ENCODE measurements around the gene ZNF20. TPM values are rescaled to one million over a fixed set of nuclear protein-coding genes. Genes with fewer than 3 reads are reported as not detected.

Gene ZNF20
- total and polyA plus RNA-seq, 7 experiments from 2014 or later, result 1.2 to 6.7 (median 4.4) TPM

DNA sequence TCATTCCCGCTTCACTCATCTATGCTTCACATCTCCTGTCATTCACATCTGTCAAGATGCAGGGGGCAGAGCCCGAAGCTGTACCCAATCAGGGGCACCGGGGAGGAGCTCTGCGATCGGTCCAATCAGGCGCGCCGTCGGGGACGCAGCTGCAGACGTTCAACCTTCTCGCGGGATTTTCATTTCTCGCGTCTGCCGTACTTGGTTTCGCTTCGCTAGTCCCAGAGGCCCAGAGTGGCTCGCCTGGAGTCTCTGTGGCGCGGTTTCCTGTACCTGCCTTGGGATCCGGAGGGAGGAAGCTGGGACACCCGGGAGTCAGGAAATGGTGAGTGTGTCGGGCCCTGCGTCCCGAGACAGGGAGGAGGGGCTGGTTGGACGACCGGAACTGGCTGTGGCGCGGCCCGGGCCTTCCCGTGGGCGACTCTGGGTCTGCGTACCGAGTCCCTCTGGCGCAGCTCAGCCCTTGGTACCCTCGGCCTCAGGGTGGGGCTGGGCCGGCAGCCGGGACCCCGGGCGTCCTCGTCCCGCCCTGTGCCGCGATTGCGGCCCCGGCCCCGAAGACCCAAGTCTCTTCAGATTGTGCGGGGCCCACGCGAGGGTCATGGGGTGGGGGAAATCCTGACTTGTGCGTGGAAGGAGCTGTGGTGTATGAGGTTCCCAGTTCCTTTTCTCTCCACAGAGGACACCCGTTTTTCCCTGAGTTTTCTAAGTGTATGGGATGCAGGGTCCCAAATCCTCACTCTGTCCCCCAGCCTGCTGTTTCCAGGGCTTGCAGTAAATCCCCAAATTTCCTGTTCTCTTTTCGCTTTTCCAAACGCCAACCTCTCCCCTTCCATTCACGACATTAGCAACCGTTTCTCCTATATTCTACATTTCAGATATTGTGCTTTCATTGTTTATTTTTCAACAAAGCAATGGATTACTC lies 23.0 kb upstream of the ZNF20 start, which contains the start of gene ZNF136:
Gene ZNF136 (plus strand): TSS at position 215 of the 925 bp plus-strand sequence. CDS start 108 bp downstream, at position 323.
- POLR2A ChIA-PET, result interaction anchor here (0.6 to 2.7 kb wide), 13 partner anchors 8 to 630 kb away, joined by 3 to 26 read pairs (median 4); partner anchors contain the start of genes ZNF20, ZNF44, ZNF490 and ZNF563
- peak; percentile 99 for ATAC-seq
- Mint-ChIP-seq H3K4me1 (peaks cover 28 to 64% (median 46%) of the 10 kb centered on the region in 7 donors), H3K27me3 (no peaks in the 10 kb centered on the region), H3K36me3 (peaks cover 0 to 24% (median 9%) of the 10 kb centered on the region in 5 donors), H3K4me3 (peak within 1 kb of the TSS; percentile 88 to 100 (median 98)), H3K9me3 (peaks cover 0 to 2% (median 0%) of the 10 kb centered on the region in 11 donors), H3K27ac (peak within 1 kb of the TSS; percentile 88 to 100 (median 98))
- Histone ChIP-seq H3K9me3 (ENCODE audit: control insufficient read depth in 2 of 3, low read length in 3 of 3) (no peaks in the 10 kb centered on the region), H3K36me3 (ENCODE audit: control insufficient read depth in 2 of 3, insufficient read depth in 3 of 3, low read length in 3 of 3) (peaks cover 0 to 5% (median 0%) of the 10 kb centered on the region in 3 experiments), H3K4me1 (ENCODE audit: control insufficient read depth in 2 of 2, insufficient read depth in 2 of 2, low read length in 2 of 2) (peaks cover 7 to 15% of the 10 kb centered on the region in 2 donors), H3K27me3 (ENCODE audit: control insufficient read depth in 2 of 2, insufficient read depth in 2 of 2, low read length in 2 of 2) (no peaks in the 10 kb centered on the region), H3K27ac (ENCODE audit: low read depth, low read length) (peak within 1 kb of the TSS; percentile 96), H3K4me3 (ENCODE audit: low read length) (peak within 1 kb of the TSS; percentile 78)
- peak; percentile 77 to 95 (median 91) for DNase-seq
- intact Hi-C loops (cut with micrococcal nuclease), result loop anchor here (1.0 to 2.0 kb wide), 9 partner anchors 22 to 388 kb away; partner anchors contain the start of genes ZNF20 (in 2 of the 2), ZNF563 (in 2 of the 2), ZNF564 (in 2 of the 2) and ZNF44 (in 1 of the 2)
- CTCF ChIA-PET, result interaction anchor here (0.6 to 1.5 kb wide), 7 partner anchors 9 to 587 kb away, joined by 3 to 8 read pairs (median 4); partner anchors contain the start of gene ZNF442

DNA sequence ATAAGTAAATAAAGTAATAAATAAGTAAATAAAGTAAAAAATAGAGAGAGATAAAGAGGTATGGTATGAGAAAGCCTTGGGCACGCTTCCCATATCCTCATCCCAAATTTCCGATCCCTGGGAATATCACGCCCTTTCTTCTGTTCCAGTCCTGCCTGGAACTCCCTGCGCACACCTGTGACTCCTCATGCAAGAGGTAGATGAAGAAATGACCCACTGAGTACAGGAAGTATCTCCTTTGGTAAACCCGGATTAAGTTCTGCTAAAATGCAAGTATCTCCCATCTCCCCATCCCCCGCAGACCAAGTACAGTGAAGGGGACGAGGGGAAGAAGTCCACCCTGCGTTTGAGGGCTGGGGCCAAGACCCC lies 22.3 kb upstream of the ZNF20 start:
- H3K4me3 Mint-ChIP-seq, result peak overlapping the region; percentile 88 to 100 (median 96)
- intact Hi-C loops (cut with micrococcal nuclease), result loop anchor here (1.0 to 2.0 kb wide), 7 partner anchors 22 to 322 kb away; partner anchors contain the start of genes ZNF20 (in 1 of the 2), ZNF44 (in 1 of the 2), ZNF443 (in 1 of the 2) and ZNF563 (in 1 of the 2)
- Histone ChIP-seq H3K4me1 (ENCODE audit: control insufficient read depth in 2 of 2, insufficient read depth in 2 of 2, low read length in 2 of 2) (peaks cover 7 to 15% of the 10 kb centered on the region in 2 donors), H3K36me3 (ENCODE audit: control insufficient read depth in 2 of 3, insufficient read depth in 3 of 3, low read length in 3 of 3) (peaks cover 0 to 5% (median 0%) of the 10 kb centered on the region in 3 experiments), H3K27me3 (ENCODE audit: control insufficient read depth in 2 of 2, insufficient read depth in 2 of 2, low read length in 2 of 2) (no peaks in the 10 kb centered on the region), H3K4me3 (ENCODE audit: low read length) (peak overlapping the region; percentile 78), H3K27ac (ENCODE audit: low read depth, low read length) (peak overlapping the region; percentile 96), H3K9me3 (ENCODE audit: control insufficient read depth in 2 of 3, low read length in 3 of 3) (no peaks in the 10 kb centered on the region)
- ChIA-PET POLR2A (interaction anchor here (0.6 to 2.7 kb wide), 13 partner anchors 8 to 630 kb away, joined by 3 to 26 read pairs (median 4); partner anchors contain the start of genes ZNF20, ZNF44, ZNF490 and ZNF563), CTCF (interaction anchor here (0.6 to 1.5 kb wide), 7 partner anchors 8 to 586 kb away, joined by 3 to 8 read pairs (median 4); partner anchors contain the start of gene ZNF442)
- H3K27ac Mint-ChIP-seq, result peak overlapping the region; percentile 88 to 99 (median 97)
- peaks cover 0 to 2% (median 0%) of the 10 kb centered on the region in 11 donors for H3K9me3 Mint-ChIP-seq
- peaks cover 0 to 21% (median 9%) of the 10 kb centered on the region in 5 donors for H3K36me3 Mint-ChIP-seq
- peaks cover 28 to 60% (median 41%) of the 10 kb centered on the region in 7 donors for H3K4me1 Mint-ChIP-seq
- DNase-seq (no peak), ATAC-seq (peak; percentile 12)
- H3K27me3 Mint-ChIP-seq, result no peaks in the 10 kb centered on the region

DNA sequence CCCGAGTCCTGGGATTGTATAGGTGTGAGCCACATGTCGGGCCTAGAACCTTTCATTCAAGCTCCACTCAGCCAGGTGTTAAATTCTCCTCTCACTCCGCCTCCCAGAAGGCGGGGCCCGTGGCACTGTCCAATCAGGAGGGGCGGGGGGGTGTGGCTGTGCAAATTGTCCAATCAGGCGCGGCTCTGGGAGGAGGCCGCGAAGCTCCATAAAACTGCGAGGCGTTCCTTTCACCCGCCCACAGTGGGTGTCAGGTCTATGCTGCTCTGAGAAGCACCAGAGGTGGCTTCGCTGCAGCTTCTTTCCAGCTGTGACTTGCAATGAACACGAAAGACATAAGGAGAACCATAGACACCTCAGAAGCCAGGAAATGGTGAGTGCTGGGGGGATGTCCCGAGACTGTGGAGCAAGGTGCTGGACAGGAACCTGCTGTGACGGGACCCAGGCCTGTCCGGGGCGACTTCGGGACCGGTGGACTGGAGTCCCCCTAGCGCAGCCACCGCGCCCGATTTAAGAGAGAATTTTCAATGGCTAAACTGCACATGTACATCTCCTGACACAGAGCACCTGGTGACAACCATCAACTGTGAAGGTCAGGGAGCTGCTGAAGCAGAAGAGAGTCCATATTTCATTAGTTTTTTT lies 19.7 kb upstream of the ZNF20 start:
- peaks cover 0 to 9% (median 4%) of the 10 kb centered on the region in 5 donors for H3K36me3 Mint-ChIP-seq
- H3K4me3 ChIP-seq (ENCODE audit: low read length), result no peak overlapping the region
- H3K4me1 ChIP-seq (ENCODE audit: control insufficient read depth in 2 of 2, insufficient read depth in 2 of 2, low read length in 2 of 2), result peaks cover 7 to 18% of the 10 kb centered on the region in 2 donors
- DNase-seq (peak in 1 of 9 donors; percentile 22), ATAC-seq (no peak)
- POLR2A ChIA-PET, result interaction anchor here (0.6 to 1.4 kb wide), 3 partner anchors 23 to 174 kb away, joined by 3 to 8 read pairs (median 5); no protein-coding TSS in a partner anchor
- H3K4me3 Mint-ChIP-seq, result no peak overlapping the region
- peaks cover 0 to 1% (median 0%) of the 10 kb centered on the region in 11 donors for H3K9me3 Mint-ChIP-seq
- peak overlapping the region in 3 of 9 donors; percentile 17 to 51 (median 43) for H3K27ac Mint-ChIP-seq
- no peaks in the 10 kb centered on the region for H3K27me3 Mint-ChIP-seq
- peaks cover 22 to 47% (median 26%) of the 10 kb centered on the region in 7 donors for H3K4me1 Mint-ChIP-seq
- intact Hi-C loops (cut with micrococcal nuclease), result no loop called here
- peaks cover 0 to 12% (median 0%) of the 10 kb centered on the region in 3 experiments for H3K36me3 ChIP-seq (ENCODE audit: control insufficient read depth in 2 of 3, insufficient read depth in 3 of 3, low read length in 3 of 3)
- no peaks in the 10 kb centered on the region for H3K9me3 ChIP-seq (ENCODE audit: control insufficient read depth in 2 of 3, low read length in 3 of 3)
- no peaks in the 10 kb centered on the region for H3K27me3 ChIP-seq (ENCODE audit: control insufficient read depth in 2 of 2, insufficient read depth in 2 of 2, low read length in 2 of 2)
- CTCF ChIA-PET, result interaction anchor here (0.6 to 1.5 kb wide), 2 partner anchors 19 to 69 kb away, joined by 3 to 8 read pairs; partner anchors contain the start of gene ZNF20
- no peak overlapping the region for H3K27ac ChIP-seq (ENCODE audit: low read depth, low read length)

DNA sequence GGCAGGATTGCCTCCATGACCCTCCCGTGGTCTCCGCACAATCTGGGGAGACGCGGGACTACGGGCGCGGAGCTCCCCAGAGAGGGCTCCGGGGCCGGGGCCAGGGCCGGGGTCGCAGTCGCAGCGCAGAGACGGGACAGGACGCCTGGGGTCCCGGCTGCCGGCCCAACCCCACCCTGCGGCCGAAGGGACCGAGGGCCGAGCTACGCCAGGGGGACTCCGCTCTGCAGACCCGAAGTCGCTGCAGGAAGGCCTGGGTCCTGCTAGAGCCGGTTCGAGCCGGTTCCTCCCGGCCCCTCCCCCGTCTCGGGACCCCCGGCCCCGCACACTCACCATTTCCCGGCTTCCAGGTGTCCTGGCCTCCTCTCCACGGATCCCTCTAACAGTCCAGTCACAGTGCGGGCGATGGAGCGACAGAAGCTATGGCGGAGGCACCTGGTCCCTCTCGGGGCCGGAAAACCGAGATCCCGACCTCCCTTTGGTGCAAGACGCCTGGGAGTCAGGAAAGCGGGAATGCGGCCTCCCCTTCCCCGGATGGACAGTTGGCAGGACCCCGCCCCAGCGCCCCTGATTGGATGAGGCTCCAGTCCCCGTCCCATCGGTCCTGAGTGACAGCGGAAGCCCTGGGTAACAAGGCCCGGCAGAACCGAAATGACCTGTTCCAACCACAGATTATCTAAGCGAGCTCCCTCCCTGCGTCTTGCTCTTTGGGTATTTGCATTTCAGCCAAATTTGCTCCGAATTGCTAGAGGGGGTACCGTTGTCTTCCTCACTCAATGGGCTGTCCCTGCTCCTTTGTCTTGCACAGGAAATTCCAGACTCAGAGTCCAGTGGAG lies 16.3 kb upstream of the ZNF20 start, which contains the start of gene ZNF625:
Gene ZNF625 (minus strand): TSS at position 512 of the 836 bp plus-strand sequence. CDS start 176 bp downstream, at position 336.
- Mint-ChIP-seq H3K4me1 (peaks cover 4 to 25% (median 13%) of the 10 kb centered on the region in 7 donors), H3K27me3 (peaks cover 0 to 3% (median 0%) of the 10 kb centered on the region in 5 donors), H3K36me3 (peaks cover 0 to 14% (median 6%) of the 10 kb centered on the region in 5 donors), H3K27ac (peak within 1 kb of the TSS; percentile 52 to 81 (median 72)), H3K4me3 (peak within 1 kb of the TSS; percentile 74 to 88 (median 84)), H3K9me3 (peaks cover 0 to 7% (median 0%) of the 10 kb centered on the region in 11 donors)
- DNase-seq (peak in 4 of 9 donors; percentile 11 to 45 (median 15)), ATAC-seq (peak; percentile 71)
- intact Hi-C loops (cut with micrococcal nuclease), result loop anchor here in 1 of 2 donors (1.0 kb wide), 1 partner anchor 16 kb away; the partner anchor contains the start of gene ZNF20
- H3K4me3 ChIP-seq (ENCODE audit: low read length), result peak within 1 kb of the TSS; percentile 53
- ChIA-PET CTCF (interaction anchor here (0.6 kb wide), 1 partner anchor 246 kb away, joined by 3 read pairs; no protein-coding TSS in a partner anchor), POLR2A (interaction anchor here (1.3 kb wide), 1 partner anchor 177 kb away, joined by 4 read pairs; the partner anchor contains the start of gene ZNF563)
- H3K36me3 ChIP-seq (ENCODE audit: control insufficient read depth in 2 of 3, insufficient read depth in 3 of 3, low read length in 3 of 3), result peaks cover 0 to 8% (median 0%) of the 10 kb centered on the region in 3 experiments
- peaks cover 0 to 8% of the 10 kb centered on the region in 2 donors for H3K4me1 ChIP-seq (ENCODE audit: control insufficient read depth in 2 of 2, insufficient read depth in 2 of 2, low read length in 2 of 2)
- H3K27ac ChIP-seq (ENCODE audit: low read depth, low read length), result peak within 1 kb of the TSS; percentile 72
- H3K9me3 ChIP-seq (ENCODE audit: control insufficient read depth in 2 of 3, low read length in 3 of 3), result no peaks in the 10 kb centered on the region
- H3K27me3 ChIP-seq (ENCODE audit: control insufficient read depth in 2 of 2, insufficient read depth in 2 of 2, low read length in 2 of 2), result no peaks in the 10 kb centered on the region

DNA sequence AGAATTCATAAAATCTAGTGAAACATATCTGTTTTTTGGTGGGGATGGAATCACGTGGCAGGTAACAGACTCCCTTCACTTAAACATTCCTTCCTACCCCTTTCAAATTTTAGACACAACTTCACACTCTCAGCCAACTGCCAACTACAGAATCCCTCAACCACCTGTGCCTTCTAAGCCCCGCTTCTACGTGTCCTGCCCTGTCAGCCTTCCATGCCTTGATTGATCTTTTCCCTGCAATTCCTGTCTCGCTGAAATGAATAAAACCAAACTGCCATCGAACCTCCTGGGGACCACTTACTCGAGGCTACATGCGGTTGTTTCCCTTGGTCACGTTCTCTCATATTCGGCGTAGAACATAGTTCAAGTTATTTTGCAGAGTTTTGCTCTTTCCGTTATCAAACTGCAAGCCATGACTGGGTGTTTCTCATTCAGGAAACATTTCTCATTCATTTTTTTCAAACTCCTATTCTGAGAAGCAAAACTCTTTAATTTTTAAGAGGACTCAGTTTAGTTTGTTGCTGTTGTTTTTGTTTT lies 15.2 kb upstream of the ZNF20 start:
- H3K27ac Mint-ChIP-seq, result peak overlapping the region in 7 of 9 donors; percentile 6 to 65 (median 26)
- Histone ChIP-seq H3K4me1 (ENCODE audit: control insufficient read depth in 2 of 2, insufficient read depth in 2 of 2, low read length in 2 of 2) (peaks cover 0 to 8% of the 10 kb centered on the region in 2 donors), H3K27me3 (ENCODE audit: control insufficient read depth in 2 of 2, insufficient read depth in 2 of 2, low read length in 2 of 2) (no peaks in the 10 kb centered on the region), H3K36me3 (ENCODE audit: control insufficient read depth in 2 of 3, insufficient read depth in 3 of 3, low read length in 3 of 3) (peaks cover 0 to 8% (median 0%) of the 10 kb centered on the region in 3 experiments), H3K4me3 (ENCODE audit: low read length) (peak overlapping the region; percentile 53), H3K27ac (ENCODE audit: low read depth, low read length) (no peak overlapping the region), H3K9me3 (ENCODE audit: control insufficient read depth in 2 of 3, low read length in 3 of 3) (no peaks in the 10 kb centered on the region)
- POLR2A ChIA-PET, result interaction anchor here (1.3 to 1.4 kb wide), 2 partner anchors 7 to 178 kb away, joined by 3 to 4 read pairs; partner anchors contain the start of genes ZNF136 and ZNF563
- intact Hi-C loops (cut with micrococcal nuclease), result no loop called here
- ATAC-seq (peak; percentile 6), DNase-seq (peak in 1 of 9 donors; percentile 15)
- peaks cover 0 to 13% (median 0%) of the 10 kb centered on the region in 11 donors for H3K9me3 Mint-ChIP-seq
- CTCF ChIA-PET, result no interaction called here
- H3K27me3 Mint-ChIP-seq, result peaks cover 0 to 3% (median 0%) of the 10 kb centered on the region in 5 donors
- peaks cover 4 to 22% (median 13%) of the 10 kb centered on the region in 7 donors for H3K4me1 Mint-ChIP-seq
- H3K36me3 Mint-ChIP-seq, result peaks cover 3 to 20% (median 11%) of the 10 kb centered on the region in 5 donors
- peak overlapping the region; percentile 74 to 88 (median 83) for H3K4me3 Mint-ChIP-seq
